Neuronal stem cell (in vitro differentiated cells): ENCODE results near the gene CAD.

Experiments
- DNase-seq: peaks from one replicate; pipeline ENCODE4 v3.0.0-alpha.2; 2013; ENCODE audit warnings: low spot score
- H2AFZ ChIP-seq: one replicate; pipeline ENCODE4 v1.6.1; 2013; ENCODE audit warnings: mild to moderate bottlenecking, low read length, inconsistent platforms
- H2AK5ac ChIP-seq: 2 replicates; pipeline ENCODE4 v1.6.1; 2013; ENCODE audit warnings: low read depth, mild to moderate bottlenecking, inconsistent platforms, low read length, moderate library complexity, mixed read lengths
- H2BK120ac ChIP-seq: 2 replicates; pipeline ENCODE4 v1.6.1; 2013; ENCODE audit warnings: low read depth, mild to moderate bottlenecking, inconsistent platforms, low read length, moderate library complexity, mixed read lengths
- H2BK12ac ChIP-seq: one replicate; pipeline ENCODE4 v1.6.1; 2013; ENCODE audit warnings: low read length, inconsistent platforms
- H2BK15ac ChIP-seq: 2 replicates; pipeline ENCODE4 v1.6.1; 2013; ENCODE audit warnings: mild to moderate bottlenecking, low read length, inconsistent platforms, mixed read lengths
- H2BK5ac ChIP-seq: one replicate; pipeline ENCODE4 v1.6.1; 2013; ENCODE audit warnings: inconsistent platforms, mild to moderate bottlenecking, low read length, moderate library complexity
- H3K14ac ChIP-seq: one replicate; pipeline ENCODE4 v1.6.1; 2013; ENCODE audit warnings: low read length, inconsistent platforms
- H3K18ac ChIP-seq: 2 replicates; pipeline ENCODE4 v1.6.1; 2013; ENCODE audit warnings: low read length, inconsistent platforms
- H3K23ac ChIP-seq: 2 replicates; pipeline ENCODE4 v1.6.1; 2013; ENCODE audit warnings: low read depth, mild to moderate bottlenecking, mixed read lengths, low read length, inconsistent platforms; ENCODE audit not compliant: poor library complexity
- H3K27ac ChIP-seq: replicated peaks from 3 replicates; pipeline ENCODE4 v1.5.1; 2013; ENCODE audit warnings: low read length, inconsistent platforms
- H3K27me3 ChIP-seq, 3 experiments: 2 replicates each; pipeline ENCODE4 v1.6.1; 2013; ENCODE audit warnings: low read length in 3 of 3, mild to moderate bottlenecking in 2 of 3, inconsistent platforms in 1 of 3, low read depth in 1 of 3, mixed read lengths in 1 of 3, moderate library complexity in 1 of 3; ENCODE audit not compliant: control insufficient read depth in 3 of 3, insufficient read depth in 3 of 3
- H3K36me3 ChIP-seq, 2 donors: replicated peaks in 1 of 2; 2 replicates each; pipeline ENCODE4 v1.6.1; 2013; ENCODE audit warnings: low read length in 2 of 2; ENCODE audit not compliant: control insufficient read depth in 2 of 2, insufficient read depth in 2 of 2
- H3K4ac ChIP-seq: 2 replicates; pipeline ENCODE4 v1.6.1; 2013; ENCODE audit warnings: inconsistent platforms, mild to moderate bottlenecking, low read length, moderate library complexity
- H3K4me1 ChIP-seq, 2 donors: 1 replicate in 1 of 2; 2 replicates in 1 of 2; pipeline ENCODE4 v1.6.1; 2013; ENCODE audit warnings: low read length in 2 of 2, low read depth in 1 of 2; ENCODE audit not compliant: control insufficient read depth in 2 of 2, insufficient read depth in 1 of 2
- H3K4me2 ChIP-seq: one replicate; pipeline ENCODE4 v1.6.1; 2013; ENCODE audit warnings: mild to moderate bottlenecking, low read length, inconsistent platforms; ENCODE audit not compliant: insufficient read depth, poor library complexity, severe bottlenecking
- H3K4me3 ChIP-seq, 2 donors: 2 replicates each; pipeline ENCODE4 v1.5.1; 2013; ENCODE audit warnings: low read length in 2 of 2, mild to moderate bottlenecking in 2 of 2, inconsistent platforms in 1 of 2, moderate library complexity in 1 of 2
- H3K79me1 ChIP-seq: one replicate; pipeline ENCODE4 v1.6.1; 2013; ENCODE audit warnings: low read depth, mild to moderate bottlenecking, inconsistent platforms, low read length, moderate library complexity
- H3K9ac ChIP-seq: one replicate; pipeline ENCODE4 v1.6.1; 2013; ENCODE audit warnings: mild to moderate bottlenecking, low read depth, low read length, inconsistent platforms; ENCODE audit not compliant: poor library complexity
- H3K9me3 ChIP-seq, 2 donors: replicated peaks in 1 of 2; 2 replicates each; pipeline versions ENCODE3 to v1.6.1; 2013; ENCODE audit warnings: low read length in 2 of 2, mild to moderate bottlenecking in 2 of 2, inconsistent platforms in 1 of 2, low read depth in 1 of 2, mixed read lengths in 1 of 2, moderate library complexity in 1 of 2; ENCODE audit not compliant: control insufficient read depth in 2 of 2, insufficient read depth in 1 of 2
- H4K8ac ChIP-seq: one replicate; pipeline ENCODE4 v1.6.1; 2013; ENCODE audit warnings: low read depth, mild to moderate bottlenecking, inconsistent platforms, low read length, moderate library complexity
- H4K91ac ChIP-seq: one replicate; pipeline ENCODE4 v1.6.1; 2013; ENCODE audit warnings: low read length, low read depth, mild to moderate bottlenecking, inconsistent platforms; ENCODE audit not compliant: poor library complexity
- WGBS, 2 donors: extraction: QIAGEN DNeasy Blood & Tissue Kit; methylation state at CpG; one replicate each; pipeline ENCODE4 v1.1.7; 2013; ENCODE audit warnings: missing lambda C conversion rate in 2 of 2, mixed read lengths in 1 of 2; ENCODE audit not compliant: insufficient read length in 2 of 2, insufficient replicate concordance in 1 of 2; ENCODE audit errors: extremely low coverage in 2 of 2; 5-methylcytosine and 5-hydroxymethylcytosine counted together

Gene CAD

GRCh38 chr2:27233341-27233740, 16.2 kb downstream of the CAD start:
- Histone ChIP-seq H3K79me1 (peaks cover 2% of the 10 kb centered on the region), H2BK5ac (no peak overlapping the region), H3K4me2 (no peak overlapping the region), H3K36me3 (peaks cover 71 to 97% of the 10 kb centered on the region in 2 donors), H3K9ac (no peak overlapping the region), H2AFZ (no peak overlapping the region), H2BK15ac (no peak overlapping the region), H4K8ac (no peak overlapping the region), H3K27ac (no peak overlapping the region), H2AK5ac (no peak overlapping the region), H3K4ac (no peak overlapping the region), H2BK12ac (no peak overlapping the region), H3K23ac (no peak overlapping the region), H3K27me3 (no peaks in the 10 kb centered on the region), H3K4me1 (no peaks in the 10 kb centered on the region), H3K14ac (no peak overlapping the region), H2BK120ac (no peak overlapping the region), H3K4me3 (no peak overlapping the region), H3K9me3 (no peaks in the 10 kb centered on the region), H3K18ac (no peak overlapping the region), H4K91ac (no peak overlapping the region)
- WGBS, 2 donors, result no CpG with 5 or more reads among the region's 14 CpGs
- no peak for DNase-seq

- no peaks in the 10 kb centered on the region for H3K27me3 ChIP-seq
- H3K4me2 ChIP-seq, result no peak overlapping the region
- H3K27ac ChIP-seq, result no peak overlapping the region
- peaks cover 0 to 2% of the 10 kb centered on the region in 2 donors for H3K9me3 ChIP-seq
- H3K36me3 ChIP-seq, result peaks cover 91 to 100% of the 10 kb centered on the region in 2 donors
- H2AFZ ChIP-seq, result no peak overlapping the region
- H3K9ac ChIP-seq, result no peak overlapping the region
- no peak for DNase-seq
- no peak overlapping the region for H3K14ac ChIP-seq
- H2AK5ac ChIP-seq, result no peak overlapping the region
- no peak overlapping the region for H2BK15ac ChIP-seq
- no peak overlapping the region for H4K91ac ChIP-seq
- H4K8ac ChIP-seq, result no peak overlapping the region
- WGBS, 2 donors, result no CpG with 5 or more reads among the region's 12 CpGs
- H3K18ac ChIP-seq, result no peak overlapping the region
- no peak overlapping the region for H3K23ac ChIP-seq
- no peak overlapping the region for H2BK120ac ChIP-seq
- peaks cover 2% of the 10 kb centered on the region for H3K79me1 ChIP-seq
- H2BK12ac ChIP-seq, result no peak overlapping the region
- H3K4me3 ChIP-seq, result no peak overlapping the region
- no peaks in the 10 kb centered on the region for H3K4me1 ChIP-seq
- no peak overlapping the region for H2BK5ac ChIP-seq
- H3K4ac ChIP-seq, result no peak overlapping the region
These were observed 19.0 kb downstream of the CAD start for GRCh38 chr2:27236136-27236535.

GRCh38 chr2:27236626-27237025, 19.5 kb downstream of the CAD start:
- no peak overlapping the region for H3K18ac ChIP-seq
- H2AK5ac ChIP-seq, result no peak overlapping the region
- DNase-seq, result no peak
- H2BK12ac ChIP-seq, result no peak overlapping the region
- no peak overlapping the region for H3K23ac ChIP-seq
- H3K27ac ChIP-seq, result no peak overlapping the region
- no peak overlapping the region for H2BK120ac ChIP-seq
- no peak overlapping the region for H2AFZ ChIP-seq
- H3K9ac ChIP-seq, result no peak overlapping the region
- H3K4me1 ChIP-seq, result no peaks in the 10 kb centered on the region
- H3K36me3 ChIP-seq, result peaks cover 91 to 100% of the 10 kb centered on the region in 2 donors
- no peak overlapping the region for H3K4me3 ChIP-seq
- no peak overlapping the region for H4K8ac ChIP-seq
- H2BK15ac ChIP-seq, result no peak overlapping the region
- no peaks in the 10 kb centered on the region for H3K27me3 ChIP-seq
- H3K79me1 ChIP-seq, result peaks cover 2% of the 10 kb centered on the region
- H3K4me2 ChIP-seq, result no peak overlapping the region
- H3K4ac ChIP-seq, result no peak overlapping the region
- no peak overlapping the region for H4K91ac ChIP-seq
- no peak overlapping the region for H3K14ac ChIP-seq
- peaks cover 0 to 2% of the 10 kb centered on the region in 2 donors for H3K9me3 ChIP-seq
- WGBS, 2 donors, result no CpG with 5 or more reads among the region's 3 CpGs
- H2BK5ac ChIP-seq, result no peak overlapping the region

GRCh38 chr2:27237341-27237945, 20.3 kb downstream of the CAD start:
- Histone ChIP-seq H3K4me3 (no peak overlapping the region), H3K36me3 (peaks cover 90 to 100% of the 10 kb centered on the region in 2 donors), H4K91ac (no peak overlapping the region), H3K18ac (no peak overlapping the region), H2BK12ac (no peak overlapping the region), H3K79me1 (peaks cover 2% of the 10 kb centered on the region), H3K27ac (no peak overlapping the region), H2BK5ac (no peak overlapping the region), H3K4ac (no peak overlapping the region), H3K9ac (no peak overlapping the region), H2AFZ (no peak overlapping the region), H2BK15ac (no peak overlapping the region), H2AK5ac (no peak overlapping the region), H4K8ac (no peak overlapping the region), H3K27me3 (no peaks in the 10 kb centered on the region), H3K9me3 (peaks cover 0 to 2% of the 10 kb centered on the region in 2 donors), H3K14ac (no peak overlapping the region), H3K23ac (peak overlapping the region; percentile 9), H3K4me1 (no peaks in the 10 kb centered on the region), H3K4me2 (no peak overlapping the region), H2BK120ac (no peak overlapping the region)
- WGBS, 2 donors, result no CpG with 5 or more reads among the region's 15 CpGs
- DNase-seq, result no peak
